Caki2 (cell line): ENCODE data around the gene COL20A1. TPM values are rescaled to one million over a fixed set of nuclear protein-coding genes. Genes with fewer than 3 reads are reported as not detected.

Experiments
- DNase-seq: peaks from one replicate; pipeline ENCODE4 v3.0.0-alpha.2; 2015; ENCODE audit warnings: low read depth
- in situ Hi-C: cut with HindIII; loops from 2 replicates; pipeline ENCODE4 v1.10.0; 2016; ENCODE audit warnings: low sequenced_read_pairs, low pct_unique_long_range_greater_than_20kb, mixed read lengths
- total RNA-seq: library from RNA; depleted of rRNA; stranded (reverse); fragments of >200 nt; shearing (Covaris generic); gene quantifications from 2 replicates; pipeline ENCODE4 v1.2.3, GENCODE V29; 2014; ENCODE audit warnings: low replicate concordance

The COL20A1 gene
- total RNA-seq, 1 experiment from 2014 or later, result 0.14 TPM

DNA sequence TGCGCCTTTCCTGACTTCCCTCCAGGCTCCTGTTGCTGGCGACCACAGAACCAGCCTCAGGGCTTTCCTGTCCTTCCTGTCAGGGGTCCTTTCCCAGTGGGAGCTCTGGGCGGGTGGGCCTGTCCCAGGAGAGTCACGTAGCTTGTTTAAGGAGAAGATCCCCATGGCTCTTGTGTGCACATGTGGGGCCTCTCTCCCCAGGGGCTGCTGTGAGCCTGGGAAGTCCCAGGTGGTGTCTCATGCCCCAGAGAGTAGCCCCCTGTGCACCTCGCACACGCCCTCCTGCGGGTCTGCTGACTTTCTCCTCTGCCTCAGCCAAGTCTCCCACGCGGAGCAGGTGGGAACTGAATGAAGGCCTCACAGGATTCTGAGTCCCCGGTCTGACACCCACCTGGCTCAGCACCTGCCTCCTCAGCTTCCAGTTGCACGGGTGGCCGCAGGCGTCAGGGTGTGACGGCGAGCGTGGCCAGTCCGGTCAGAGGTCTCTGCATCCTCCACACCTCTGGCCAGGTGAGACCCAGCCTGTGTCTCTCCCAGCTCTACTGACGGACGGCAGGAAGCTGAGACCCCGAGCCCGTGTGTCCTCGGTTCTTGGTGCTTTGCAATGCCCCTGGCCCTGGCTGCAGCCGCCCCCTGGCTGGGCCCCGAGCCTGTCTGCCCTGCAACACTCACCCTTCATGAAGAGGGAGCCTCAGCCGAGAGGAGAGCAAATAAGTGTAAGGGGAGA lies 33.1 kb upstream of the COL20A1 start:
- DNase-seq, result no peak
- in situ Hi-C loops, result no loop called here

DNA sequence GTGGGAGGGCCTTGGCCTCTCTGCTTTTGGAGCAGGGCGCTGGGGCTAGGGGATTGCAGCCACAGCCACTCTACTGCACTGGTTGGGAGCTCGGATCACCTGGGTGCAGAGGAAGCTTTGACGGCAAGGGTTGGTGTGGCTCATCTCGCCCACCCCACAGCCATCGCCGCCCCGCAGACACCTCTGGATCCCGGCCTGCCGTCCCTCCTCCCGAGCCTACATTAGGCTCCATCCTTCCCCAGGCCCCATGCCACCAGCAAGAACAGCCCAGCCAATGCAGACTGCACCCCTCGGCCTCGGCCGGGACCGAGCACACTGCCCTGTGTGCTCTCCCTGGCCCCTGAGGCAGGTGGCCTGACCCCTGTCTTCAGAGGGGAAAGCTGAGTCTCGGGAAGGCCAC lies 32.5 kb upstream of the COL20A1 start:
- DNase-seq, result no peak
- in situ Hi-C loops, result no loop called here

DNA sequence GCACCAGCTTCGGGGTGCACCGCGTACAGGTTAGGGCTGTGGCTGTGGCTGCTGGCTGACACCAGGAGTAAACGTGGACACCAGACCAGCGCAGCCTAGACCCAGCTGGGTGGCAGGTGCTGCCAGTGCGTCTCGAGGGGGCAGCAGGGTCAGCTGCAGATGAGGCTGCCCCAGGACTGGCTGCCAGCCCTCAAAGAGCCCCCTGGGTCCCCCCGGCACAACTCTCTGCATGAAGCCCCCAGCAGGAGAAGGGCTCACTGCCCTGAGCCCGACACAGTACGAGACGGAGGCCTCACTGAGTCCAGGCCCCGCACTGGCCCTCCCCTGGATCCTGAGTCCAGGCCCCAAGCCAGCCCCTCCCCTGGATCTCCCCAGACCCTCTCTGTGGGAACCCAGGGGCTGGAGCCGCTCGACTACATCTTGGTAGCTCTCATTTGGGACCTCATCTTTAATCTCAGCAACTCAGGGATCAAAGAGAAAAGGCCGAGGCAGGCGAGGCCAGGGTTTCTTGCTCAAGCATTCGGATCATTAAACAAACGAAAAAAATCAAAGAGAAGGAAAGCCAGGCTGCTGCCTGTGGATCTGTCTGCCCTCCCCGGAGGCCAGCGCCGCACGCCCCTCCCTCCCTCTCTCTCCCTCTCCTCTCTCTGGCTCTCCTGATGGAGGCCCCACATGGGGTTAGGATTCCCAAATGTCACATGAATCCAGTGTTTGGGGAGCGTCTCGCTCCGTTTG lies 31.8 kb upstream of the COL20A1 start:
- no peak for DNase-seq
- in situ Hi-C loops, result no loop called here

DNA sequence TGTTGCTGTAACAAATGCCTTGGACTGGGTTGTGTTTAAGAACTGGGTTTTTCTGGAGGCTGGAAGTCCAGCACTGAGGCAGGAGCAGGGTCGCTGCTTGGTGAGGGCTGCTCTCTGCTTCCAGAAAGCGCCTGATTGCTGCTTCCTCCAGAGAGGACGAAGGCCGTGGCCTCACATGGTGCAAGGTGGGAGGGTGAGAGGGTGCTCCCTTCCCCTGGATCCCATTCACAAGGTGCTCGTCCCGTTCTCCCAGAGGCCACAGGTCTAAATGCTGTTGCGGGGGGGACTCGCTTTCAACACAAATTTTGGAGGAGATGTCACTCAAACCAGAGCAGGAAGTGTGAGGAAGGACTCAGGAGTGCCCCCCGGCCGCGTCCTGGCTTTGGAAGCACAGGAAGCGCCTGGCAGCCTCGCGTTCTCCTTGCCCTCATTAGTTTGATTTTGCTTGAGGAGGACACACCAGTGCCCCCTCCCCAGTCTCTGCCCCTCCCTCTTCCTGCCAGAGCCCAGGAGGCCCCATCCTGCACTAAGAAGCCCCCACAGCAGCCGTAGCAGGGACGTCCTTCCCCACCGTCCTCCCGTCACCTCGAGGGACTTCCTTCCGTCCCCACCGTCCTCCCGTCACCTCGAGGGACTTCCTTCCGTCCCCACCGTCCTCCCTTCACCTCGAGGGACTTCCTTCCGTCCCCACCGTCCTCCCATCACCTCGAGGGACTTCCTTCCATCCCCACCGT lies 31.0 kb upstream of the COL20A1 start:
- in situ Hi-C loops, result no loop called here
- DNase-seq, result no peak

DNA sequence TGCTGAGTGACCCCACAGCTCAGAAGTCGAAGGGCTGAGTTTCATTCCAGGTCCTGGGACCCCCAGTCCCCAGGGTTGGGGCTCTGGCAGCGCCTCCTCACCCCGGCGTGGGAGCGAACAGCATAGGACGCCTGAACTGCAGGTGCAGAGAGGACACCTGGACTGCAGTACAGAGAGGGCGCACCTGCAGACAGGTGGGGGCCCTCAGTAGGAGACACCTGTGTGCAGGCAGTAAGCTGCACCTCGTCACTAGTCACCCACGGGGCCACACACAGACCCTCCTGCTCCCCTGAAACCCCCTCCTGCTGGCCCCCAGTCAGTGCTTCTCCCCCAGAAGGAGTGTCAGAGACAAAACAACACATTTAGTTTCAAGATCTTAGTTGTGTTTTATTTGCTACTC lies 30.1 kb upstream of the COL20A1 start:
- in situ Hi-C loops, result no loop called here
- no peak for DNase-seq

DNA sequence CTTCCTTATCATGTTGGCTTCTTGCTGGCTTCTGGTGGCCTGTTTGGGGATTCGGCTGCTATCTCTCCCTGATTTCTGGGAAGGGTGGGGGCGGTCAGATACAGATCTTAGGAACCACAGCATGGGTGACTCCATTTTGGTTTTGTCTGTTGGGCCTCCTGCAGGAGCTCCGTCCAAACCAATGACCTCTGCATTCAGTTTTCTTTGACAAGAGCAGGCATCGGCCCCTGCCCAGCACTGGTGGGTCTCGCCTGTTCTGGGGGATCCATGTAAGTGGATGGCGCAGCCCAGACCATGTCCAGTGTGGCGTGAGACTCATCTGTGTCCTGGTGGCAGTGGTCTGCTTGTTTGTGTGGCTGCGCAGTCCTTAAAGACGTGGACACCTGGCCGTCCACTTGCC lies 29.0 kb upstream of the COL20A1 start:
- DNase-seq, result no peak
- in situ Hi-C loops, result no loop called here

DNA sequence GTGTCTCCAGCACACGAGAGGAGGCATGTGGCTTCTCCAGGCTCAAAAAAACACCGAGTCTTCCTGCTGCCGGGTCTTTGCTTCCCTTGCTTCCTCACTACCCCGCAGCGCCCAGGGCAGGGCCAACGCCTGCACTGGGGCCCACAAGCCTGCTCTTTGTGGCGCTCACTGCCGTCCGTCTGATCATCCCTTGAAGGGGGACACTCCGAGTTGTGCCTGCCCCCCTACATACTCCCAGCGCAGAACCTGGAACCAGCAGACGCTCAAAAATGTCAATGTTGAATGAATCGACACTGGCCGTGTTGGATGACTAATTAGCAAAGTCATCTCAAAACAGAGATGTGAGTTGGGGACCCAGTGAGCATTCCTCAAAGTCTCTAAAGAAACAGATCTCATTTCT lies 28.5 kb upstream of the COL20A1 start:
- DNase-seq, result no peak
- in situ Hi-C loops, result no loop called here

DNA sequence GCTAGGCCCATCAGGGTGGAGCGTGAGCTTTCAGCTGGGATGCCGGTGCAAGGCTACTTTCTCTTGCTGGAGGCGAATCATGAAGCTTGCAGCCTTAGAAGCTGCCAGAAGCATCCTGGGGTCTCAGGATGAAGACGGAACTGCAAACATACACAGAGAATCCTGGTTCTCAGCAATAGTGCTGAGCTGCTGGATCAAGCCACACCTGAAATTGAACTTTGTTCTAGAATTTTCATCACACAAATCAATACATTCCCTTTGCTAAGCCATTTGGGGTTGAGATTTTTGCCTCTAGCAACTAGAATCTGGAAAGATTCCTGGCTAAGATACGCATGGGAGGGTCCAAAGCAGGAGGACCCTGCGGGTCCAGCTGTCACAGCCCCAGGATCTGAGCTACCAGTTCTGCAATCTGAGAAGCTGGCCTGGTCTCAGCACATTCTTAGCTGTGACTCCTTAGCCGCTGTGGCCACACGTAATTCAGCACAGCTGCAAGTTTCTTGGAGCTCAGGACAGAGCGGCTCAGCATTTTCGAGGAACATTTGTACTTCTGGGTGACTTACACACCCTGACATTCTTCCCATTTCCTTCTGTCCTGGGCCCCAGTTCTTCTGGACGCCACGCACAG lies 27.0 kb upstream of the COL20A1 start:
- no peak for DNase-seq
- in situ Hi-C loops, result no loop called here

DNA sequence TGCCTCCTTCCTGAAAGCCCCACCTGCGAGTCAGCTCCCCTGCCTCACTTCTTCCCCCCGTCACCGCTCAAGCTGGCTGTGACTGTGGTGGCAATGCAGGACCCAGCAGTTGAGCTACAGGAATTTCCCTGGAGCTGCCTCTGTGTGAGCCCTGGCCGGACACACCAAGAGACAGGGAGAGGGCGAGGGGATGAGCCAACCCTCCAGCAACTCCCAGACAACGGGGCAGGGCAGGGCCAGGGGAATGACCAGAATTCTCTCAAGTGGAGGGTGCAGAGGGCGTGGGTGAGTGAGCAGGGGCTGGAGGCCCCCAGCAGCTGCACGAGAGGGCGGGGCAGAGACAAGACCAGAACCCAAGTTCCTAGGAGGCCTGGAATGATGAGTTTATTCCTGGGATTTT lies 25.3 kb upstream of the COL20A1 start:
- in situ Hi-C loops, result no loop called here
- no peak for DNase-seq

DNA sequence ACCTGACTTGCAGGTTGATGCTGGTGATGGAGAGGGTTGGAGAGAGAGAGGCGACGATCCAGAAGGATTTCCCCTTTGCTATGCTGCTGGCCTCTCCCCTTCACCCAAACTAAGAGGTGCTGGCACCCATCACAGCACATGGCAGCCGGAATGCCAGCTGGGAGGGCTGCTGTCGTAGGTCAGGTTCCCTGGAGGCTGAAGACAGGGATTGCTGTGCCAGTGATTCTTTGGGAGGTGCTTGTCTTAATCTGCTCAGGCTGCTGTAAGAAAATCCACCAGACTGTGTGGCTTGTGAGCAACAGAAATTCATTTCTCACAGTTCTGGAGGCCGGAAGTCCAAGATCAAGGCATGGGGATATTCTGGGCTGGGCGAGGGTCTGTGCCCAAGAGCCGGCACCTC lies 24.7 kb upstream of the COL20A1 start:
- no peak for DNase-seq
- in situ Hi-C loops, result no loop called here

DNA sequence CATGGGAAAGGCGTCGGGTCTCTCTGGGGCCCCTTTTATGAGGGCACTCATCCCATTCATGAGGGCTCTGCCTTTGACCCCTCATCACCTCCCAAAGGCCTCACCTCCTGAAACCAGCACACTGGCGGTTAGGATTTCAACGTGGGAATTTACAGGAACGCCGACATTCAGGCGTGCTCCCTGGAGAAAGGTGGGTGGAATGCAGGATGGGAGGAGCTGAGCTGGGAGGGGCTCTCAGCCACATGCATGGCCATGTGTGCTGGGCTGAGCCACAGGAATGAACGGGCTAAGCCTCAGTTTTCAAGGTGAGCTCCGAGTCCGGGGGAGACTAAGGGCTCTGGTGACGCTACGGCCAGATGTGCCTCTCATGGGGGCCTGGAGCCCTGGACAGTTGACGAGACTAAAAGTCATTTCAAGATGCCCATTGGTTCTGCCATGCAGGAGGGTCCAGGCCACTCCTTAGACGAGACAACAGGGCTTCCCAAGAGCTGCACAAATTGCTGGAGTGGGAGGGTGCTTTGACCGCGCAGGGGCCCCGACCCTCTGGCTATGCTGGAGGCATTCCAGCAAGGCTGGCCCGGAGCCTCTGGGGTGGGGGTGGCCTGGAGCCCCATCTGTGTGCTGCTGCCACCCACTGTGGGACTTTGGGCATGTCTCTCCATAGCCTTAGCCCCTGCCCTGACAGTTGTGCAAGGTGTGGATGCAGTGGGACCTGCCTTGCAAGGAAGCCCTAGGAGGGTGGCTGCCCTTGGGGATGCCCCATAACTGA lies 24.1 kb upstream of the COL20A1 start:
- DNase-seq, result no peak
- in situ Hi-C loops, result no loop called here

DNA sequence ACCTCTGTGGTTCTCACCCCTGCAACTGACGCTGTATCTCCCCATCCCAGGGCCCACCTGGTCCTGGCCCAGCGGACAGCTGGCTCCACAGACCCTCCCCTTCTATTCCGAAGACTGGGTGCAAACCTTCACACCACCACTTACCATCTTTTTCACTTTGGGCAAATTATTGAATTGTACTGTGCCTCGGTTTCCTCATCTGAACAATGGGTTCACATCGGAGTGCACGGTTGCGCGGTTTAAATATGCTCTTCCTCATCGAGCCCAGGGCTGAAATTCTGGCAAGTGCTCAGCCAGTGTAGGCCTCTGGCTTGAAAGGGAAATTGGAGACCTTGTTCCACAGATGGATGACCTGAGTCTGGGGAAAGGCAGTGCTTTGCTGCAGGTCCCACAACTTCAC lies 23.3 kb upstream of the COL20A1 start:
- DNase-seq, result no peak
- in situ Hi-C loops, result no loop called here

DNA sequence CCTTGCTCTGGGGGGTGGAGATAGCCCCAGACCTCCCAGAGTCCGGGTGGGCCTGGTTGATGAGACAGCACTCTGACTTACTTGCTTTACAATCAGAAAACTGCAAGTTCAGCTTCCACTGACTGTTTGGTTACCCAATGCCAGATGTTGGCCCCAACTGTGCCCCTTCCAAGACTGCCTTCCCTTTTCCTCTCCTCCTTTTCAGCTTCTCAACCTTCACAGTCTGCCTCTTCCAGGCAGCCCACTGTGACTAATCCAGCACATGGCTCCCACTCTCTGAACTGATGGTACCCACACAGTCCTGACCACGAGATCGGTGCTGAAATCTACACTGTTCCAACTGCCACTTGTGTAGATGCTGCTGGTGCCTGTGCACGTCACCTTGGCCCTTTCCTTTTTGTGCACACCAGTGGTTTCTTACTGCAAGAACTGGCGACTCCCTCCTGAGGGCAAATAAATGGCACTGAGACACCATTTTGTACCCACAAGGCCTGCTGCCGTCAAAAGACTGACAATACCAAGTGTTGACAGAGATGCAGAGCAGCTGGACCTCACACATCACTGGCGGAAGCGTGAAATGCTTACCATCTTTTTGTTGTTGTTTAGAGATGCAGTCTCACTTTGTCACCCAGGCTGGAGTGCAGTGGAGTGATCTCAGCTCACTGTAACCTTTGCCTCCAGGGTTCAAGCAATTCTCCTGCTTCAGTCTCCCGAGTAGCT lies 22.2 kb upstream of the COL20A1 start:
- in situ Hi-C loops, result no loop called here
- no peak for DNase-seq

DNA sequence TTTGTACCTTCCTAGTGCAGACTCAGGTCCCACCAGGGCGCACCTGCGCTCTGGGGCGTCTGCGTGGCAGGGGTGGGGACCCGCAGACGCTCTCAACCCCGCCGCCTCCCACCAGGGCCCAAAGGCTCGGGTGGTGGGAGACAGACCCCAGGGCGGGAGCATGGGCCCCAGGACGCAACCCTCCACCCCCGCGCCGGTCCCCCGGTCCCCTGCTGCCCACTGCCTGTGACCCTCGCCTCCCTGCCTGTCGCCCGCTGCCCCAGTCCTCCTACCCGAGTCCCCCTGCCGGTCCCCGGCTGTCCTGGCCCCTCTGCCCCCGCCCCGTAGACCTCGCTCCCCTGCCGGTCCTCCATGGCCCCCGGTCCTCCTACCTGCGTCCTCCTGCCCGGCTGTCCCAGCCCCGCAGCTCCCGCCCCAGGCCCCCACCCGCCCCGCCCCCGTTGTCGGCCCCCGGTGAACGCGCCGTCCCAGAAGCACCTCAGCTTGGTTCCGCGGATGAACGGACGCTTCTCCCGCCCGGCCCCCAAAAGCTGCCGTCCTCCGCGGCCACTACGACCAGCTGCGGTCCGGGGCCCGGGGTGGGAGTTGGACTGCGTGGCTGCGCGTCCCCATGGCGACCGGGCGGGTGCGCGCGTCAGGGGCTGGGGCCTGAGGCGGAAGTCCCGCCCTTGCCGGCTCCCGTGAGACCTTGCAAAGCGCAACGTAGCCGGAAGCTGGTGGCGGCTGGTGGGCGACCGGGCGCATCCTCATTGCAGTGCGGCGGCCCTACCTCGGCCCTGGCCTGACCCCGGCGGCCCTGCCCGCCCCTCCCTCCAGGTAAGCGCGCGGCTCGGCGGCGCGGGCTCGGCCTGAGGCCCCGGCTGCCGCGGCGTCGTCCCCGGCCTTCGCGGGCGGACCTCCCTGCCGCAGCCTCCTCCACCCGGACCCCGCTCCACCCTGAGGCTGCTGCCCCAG lies 20.6 kb upstream of the COL20A1 start, which contains the start of gene ARFGAP1:
ARFGAP1 (plus strand) TSS at position 709 of the 954 bp plus-strand sequence. CDS start 2,768 bp downstream, outside the sequence.
- DNase-seq, result peak; percentile 81
- in situ Hi-C loops, result no loop called here

DNA sequence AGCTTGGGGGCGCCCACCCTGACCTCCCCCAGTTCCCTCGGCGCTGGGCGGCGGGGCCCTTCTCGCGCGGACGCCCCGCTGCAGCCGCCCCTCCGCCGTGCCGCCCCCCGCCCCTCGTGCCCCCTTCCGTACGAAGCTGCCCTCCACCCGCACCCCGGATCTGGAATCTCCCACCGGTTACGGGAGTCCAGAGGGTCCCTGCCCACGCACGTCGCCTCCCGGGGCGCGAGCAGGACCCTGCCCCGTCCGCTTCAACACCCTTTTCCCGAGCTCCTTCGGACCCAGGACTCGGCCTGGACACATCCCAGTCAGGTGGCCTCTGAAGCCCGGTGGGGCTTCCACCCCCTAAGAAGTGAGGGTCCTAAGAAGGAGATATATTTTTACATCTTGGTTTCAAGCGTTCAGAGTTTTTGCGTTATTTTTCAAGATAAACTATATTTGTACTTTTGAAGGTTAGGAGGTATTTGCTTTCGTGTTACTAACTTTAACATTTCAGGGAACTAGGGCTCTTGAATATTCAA lies 19.9 kb upstream of the COL20A1 start:
- no peak for DNase-seq
- in situ Hi-C loops, result no loop called here

DNA sequence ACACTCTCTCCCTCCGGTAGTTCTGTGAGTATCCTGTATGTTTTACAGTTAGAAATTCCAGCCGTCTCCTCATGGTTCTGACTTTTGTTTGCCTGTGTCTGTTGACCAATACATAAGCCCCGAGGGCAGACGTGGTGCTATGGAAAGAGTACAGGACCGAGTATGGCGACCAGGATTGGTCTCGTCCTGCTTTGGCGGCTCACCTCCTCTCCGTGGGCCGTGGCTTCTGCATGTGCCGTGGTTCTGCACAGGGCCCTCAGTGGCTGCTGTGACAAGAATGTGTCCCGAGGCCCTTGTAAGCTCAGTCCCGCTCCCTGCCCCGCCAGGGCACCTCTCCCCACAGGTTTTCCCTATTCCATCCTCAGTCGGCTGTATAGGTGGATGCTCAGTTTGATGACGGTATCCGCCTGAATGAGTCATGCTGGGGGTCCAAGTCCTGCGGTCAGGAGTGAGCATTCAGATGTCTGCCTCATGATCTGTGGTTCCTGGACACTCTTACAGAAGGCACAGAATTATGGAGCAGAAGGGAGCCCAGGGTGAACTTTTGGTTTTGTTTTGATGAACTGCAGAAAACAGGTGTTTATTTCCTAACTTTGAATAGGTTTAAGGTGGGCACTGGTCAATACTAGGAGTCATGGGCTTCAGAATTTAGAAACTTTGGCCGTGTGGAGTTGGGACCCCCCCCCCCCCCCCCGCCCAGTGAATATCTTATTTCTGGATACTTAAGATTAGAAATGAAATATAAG lies 19.2 kb upstream of the COL20A1 start:
- in situ Hi-C loops, result no loop called here
- DNase-seq, result peak; percentile 71
